K562 (cell line): Measurements from ENCODE around the gene FCHO2. TPM values are rescaled to one million over a fixed set of nuclear protein-coding genes. Genes with fewer than 3 reads are reported as not detected.

Experiments
- ATAC-seq: fragments of 200-7000 bp; cut with Tn5 transposase; 3 replicates; pipeline ENCODE4 v1.9.1; 2020; ENCODE audit warnings: moderate library complexity
- BruUV-seq: library from RNA; stranded (reverse); fragments of 400-500 nt; replicated peaks from 2 replicates; lab custom pipeline; 2021; lab: Mats Ljungman, UMichigan
- CTCF ChIA-PET: fragments of 300-600 bp; formaldehyde crosslinking; extraction: SDS; loops from one replicate; lab custom pipeline; 2021; ENCODE audit warnings: low intra/inter-chr PET ratio; lab: Yijun Ruan, JAX
- POLR2A ChIA-PET: fragments of 300-600, 350-650 bp; sonication (Branson Sonifier 250); formaldehyde crosslinking; extraction: SDS; loops from one replicate; lab custom pipeline; 2021; ENCODE audit warnings: antibody characterized with exemption, inconsistent platforms; lab: Yijun Ruan, JAX
- DNase-seq, 4 experiments: peaks; one replicate each; pipeline versions ENCODE4 v3.0.0 to v3.0.0-alpha.2; 2011 to 2018; ENCODE audit warnings: low spot score in 3 of 4, mixed read lengths in 3 of 4; ENCODE audit errors: extremely low read depth in 1 of 4
- FAIRE-seq: peaks from 2 replicates; lab custom pipeline; 2011; peaks lifted over from hg19 to GRCh38; lab: Jason Lieb, UNC
- H2AFZ ChIP-seq: 2 replicates; pipeline ENCODE4 v1.6.0; 2011; ENCODE audit warnings: low read depth, low read length, control low read depth, inconsistent platforms
- H3K27ac ChIP-seq: fragments of 200-600 bp; 3 replicates; pipeline ENCODE4 v1.8.0; 2011; ENCODE audit warnings: low read depth, mild to moderate bottlenecking, control low read depth, inconsistent platforms, low read length, moderate library complexity, mixed read lengths; ENCODE audit errors: extremely low read depth
- H3K27me3 ChIP-seq, 2 experiments: fragments of 300-600 bp in 1 of 2; 2 replicates in 1 of 2; 3 replicates in 1 of 2; pipeline versions ENCODE4 v1.6.0 to v1.8.0; 2011; ENCODE audit warnings: inconsistent platforms in 2 of 2, low read length in 2 of 2, mild to moderate bottlenecking in 1 of 2, mixed read lengths in 1 of 2, moderate library complexity in 1 of 2; ENCODE audit not compliant: control insufficient read depth in 2 of 2, insufficient read depth in 2 of 2
- H3K36me3 ChIP-seq: fragments of 300-600 bp; 3 replicates; pipeline ENCODE4 v1.8.0; 2011; ENCODE audit warnings: mild to moderate bottlenecking, low read length, inconsistent platforms; ENCODE audit not compliant: control insufficient read depth, insufficient read depth
- H3K4me1 ChIP-seq, 2 experiments: fragments of 200-600 bp in 1 of 2; replicated peaks in 1 of 2; 2 replicates in 1 of 2; 3 replicates in 1 of 2; pipeline versions ENCODE4 v1.5.1 to v1.8.0; 2011; ENCODE audit warnings: inconsistent platforms in 2 of 2, low read length in 2 of 2, mild to moderate bottlenecking in 1 of 2, mixed read lengths in 1 of 2, moderate library complexity in 1 of 2; ENCODE audit not compliant: control insufficient read depth in 2 of 2, insufficient read depth in 2 of 2
- H3K4me2 ChIP-seq: 2 replicates; pipeline ENCODE4 v1.6.1; 2011; ENCODE audit warnings: low read length, control low read depth, inconsistent platforms, mixed read lengths; ENCODE audit not compliant: insufficient read depth
- H3K4me3 ChIP-seq: fragments of 200-600 bp; sonication (generic), shearing (Covaris generic); 2 replicates; pipeline ENCODE4 v1.5.1; 2016; ENCODE audit warnings: control low read depth, inconsistent platforms
- H3K79me2 ChIP-seq: fragments of 200-600 bp; 3 replicates; pipeline ENCODE4 v1.8.0; 2011; ENCODE audit warnings: low read length, inconsistent platforms; ENCODE audit not compliant: control insufficient read depth, insufficient read depth
- H3K9ac ChIP-seq, 2 experiments: 2 replicates each; pipeline versions ENCODE4 v1.6.0 to v1.6.1; 2011; ENCODE audit warnings: low read depth in 2 of 2, low read length in 2 of 2, control low read depth in 1 of 2, inconsistent platforms in 1 of 2, mild to moderate bottlenecking in 1 of 2, mixed read lengths in 1 of 2; ENCODE audit not compliant: insufficient read depth in 1 of 2
- H3K9me1 ChIP-seq: one replicate; pipeline ENCODE4 v1.6.0; 2011; ENCODE audit warnings: inconsistent platforms, mild to moderate bottlenecking, low read length, moderate library complexity; ENCODE audit not compliant: control insufficient read depth, insufficient read depth
- H3K9me3 ChIP-seq: replicated peaks from 2 replicates; pipeline ENCODE4 v1.5.1; 2011; ENCODE audit warnings: low read depth, low read length, inconsistent platforms; ENCODE audit not compliant: control insufficient read depth, insufficient read depth
- H4K20me1 ChIP-seq: replicated peaks from 2 replicates; pipeline ENCODE4 v1.6.1; 2011; ENCODE audit warnings: low read length, inconsistent platforms, mixed read lengths; ENCODE audit not compliant: control insufficient read depth, insufficient read depth
- HMBOX1 ChIP-seq: sonication (generic); IDR thresholded peaks from 2 replicates; pipeline ENCODE4 v1.6.1; 2016
- NR2C2 ChIP-seq, 2 experiments: fragments of 200-800 bp in 1 of 2; sonication (Bioruptor generic) in 1 of 2; sonication (generic) in 1 of 2; formaldehyde crosslinking in 1 of 2; IDR thresholded peaks; 2 replicates each; pipeline versions ENCODE4 v1.6.1 to v1.8.0; 2016 to 2022; ENCODE audit warnings: mild to moderate bottlenecking in 1 of 2, missing compliant biosample characterization in 1 of 2, missing genetic modification characterization in 1 of 2, missing genetic modification reagents in 1 of 2
- PKNOX1 ChIP-seq: fragments of 450-650 bp; IDR thresholded peaks from 2 replicates; pipeline ENCODE4 v1.6.1; 2016
- RBM22 ChIP-seq: fragments of 200-400 bp; formaldehyde crosslinking; IDR thresholded peaks from 2 replicates; pipeline ENCODE4 v1.6.1; 2018; ENCODE audit warnings: low read length, low read depth; ENCODE audit not compliant: poor library complexity, severe bottlenecking
- SPI1 ChIP-seq: IDR thresholded peaks from 2 replicates; pipeline ENCODE4 v1.6.1; 2011; ENCODE audit warnings: low read depth, low read length, control low read depth, borderline replicate concordance
- ZNF584 ChIP-seq: fragments of 200-800 bp; sonication (Bioruptor generic); IDR thresholded peaks from 2 replicates; pipeline ENCODE4 v1.6.1; 2016; ENCODE audit warnings: low read depth, mild to moderate bottlenecking, missing genetic modification characterization, missing compliant biosample characterization
- WGBS: fragments of 100-300 bp; shearing (Covaris generic); methylation state at CpG from one replicate; pipeline ENCODE4 v1.1.6; 2016; ENCODE audit warnings: low coverage, mixed read lengths; ENCODE audit not compliant: insufficient coverage; ENCODE audit errors: missing lambda C conversion rate; 5-methylcytosine and 5-hydroxymethylcytosine counted together
- in situ Hi-C: fragments of 300-500 bp; cut with MboI; formaldehyde crosslinking; loops from 4 replicates; pipeline ENCODE4 v1.15.0; 2018; ENCODE audit warnings: inconsistent platforms, mixed read lengths
- intact Hi-C: fragments of 100-400 bp; cut with micrococcal nuclease; formaldehyde crosslinking; loops from 2 replicates; pipeline ENCODE4 v1.14.2; 2022
- polyA plus RNA-seq, 8 experiments: library from polyadenylated mRNA; depleted of rRNA in 4 of 8; stranded (reverse) in 5 of 8; unstranded in 3 of 8; fragments of >200 nt; fragmentation: Nextera tagmentation in 2 of 8; fragmentation: Illumina TruSeq in 1 of 8; extraction: Ambion mirVana in 2 of 8; extraction: Trizol in 1 of 8; gene quantifications; 2 replicates each; pipeline versions ENCODE4 v1.2.1 to v1.2.3, GENCODE V29; 2011 to 2014; ENCODE audit warnings: inconsistent platforms in 1 of 8, missing spikeins in 1 of 8
- total RNA-seq, 7 experiments: library from RNA; depleted of rRNA in 6 of 7; stranded (reverse); fragments of >200 nt in 6 of 7; fragmentation: Illumina TruSeq in 2 of 7; extraction: Trizol in 2 of 7; gene quantifications; 2 replicates each; pipeline versions ENCODE4 v1.2.1 to v1.2.3, GENCODE V29; 2011 to 2021; ENCODE audit warnings: low replicate concordance in 1 of 7

Gene FCHO2
- total and polyA plus RNA-seq, 9 of the 15 experiments (the other 6 are each of a cell fraction or from before 2014, with no cell fraction given) = 4.4 to 13.4 (median 8.3) TPM

- TF ChIP-seq PKNOX1 = no peak
- TF ChIP-seq RBM22 = no peak
Measured at GRCh38 chr5:72936893-72937292, 18.9 kb upstream of the FCHO2 start (continued).

- H2AFZ ChIP-seq = peak overlapping the region; percentile 66
Measured at GRCh38 chr5:72937517-72938061, 18.3 kb upstream of the FCHO2 start.

More at GRCh38 chr5:72937517-72938061, 18.3 kb upstream of the FCHO2 start:
- H3K27ac ChIP-seq = no peak overlapping the region
- H3K4me1 ChIP-seq = peaks cover 4 to 9% of the 10 kb centered on the region in 2 experiments; a peak in 3 of 5 replicates
- no peak overlapping the region for H3K4me2 ChIP-seq
- FAIRE-seq = peak; percentile 67
- ChIA-PET POLR2A (no interaction called here), CTCF (no interaction called here)
- no peak overlapping the region for H3K9ac ChIP-seq
- intact Hi-C loops = no loop called here
- H3K27me3 ChIP-seq = no peaks in the 10 kb centered on the region
- H3K4me3 ChIP-seq = no peak overlapping the region
- TF ChIP-seq ZNF584 (no peak), SPI1 (peak; percentile 99), HMBOX1 (peak; percentile 46; the same call in 1 of the 2 replicates), NR2C2 (CRISPR knock-in tag; IDR thresholded peaks at IDR 0.05) (no peak), NR2C2 (tag; IDR thresholded peaks at IDR 0.05) (no peak)
- no TSS peak for BruUV-seq
- no peaks in the 10 kb centered on the region for H3K79me2 ChIP-seq
- no peaks in the 10 kb centered on the region for H3K36me3 ChIP-seq
- H3K9me1 ChIP-seq = no peaks in the 10 kb centered on the region
- DNase-seq = no peak
- WGBS = 27% methylated on average over 3 of the region's 3 CpGs
- peak; percentile 52 for ATAC-seq
- H3K9me3 ChIP-seq = no peaks in the 10 kb centered on the region
- in situ Hi-C loops = no loop called here
- H4K20me1 ChIP-seq = no peaks in the 10 kb centered on the region
